Lower leg skin (tissue), 3 donors: ENCODE data around the gene RBMXL3.

Experiments used
- POLR2A ChIP-seq, 2 donors: fragments of 450-650 bp; IDR thresholded peaks; one replicate each; pipeline ENCODE4 v1.6.1; 2016 to 2017; ENCODE audit warnings: antibody characterized with exemption in 2 of 2, mild to moderate bottlenecking in 1 of 2, moderate library complexity in 1 of 2
- TF ChIP-seq, protein P1 (sequence below), 3 donors: fragments of 450-650 bp; IDR thresholded peaks; one replicate each; pipeline ENCODE4 v1.5.1; 2016; ENCODE audit warnings: antibody characterized with exemption in 3 of 3, mild to moderate bottlenecking in 3 of 3, moderate library complexity in 2 of 3

DNA sequence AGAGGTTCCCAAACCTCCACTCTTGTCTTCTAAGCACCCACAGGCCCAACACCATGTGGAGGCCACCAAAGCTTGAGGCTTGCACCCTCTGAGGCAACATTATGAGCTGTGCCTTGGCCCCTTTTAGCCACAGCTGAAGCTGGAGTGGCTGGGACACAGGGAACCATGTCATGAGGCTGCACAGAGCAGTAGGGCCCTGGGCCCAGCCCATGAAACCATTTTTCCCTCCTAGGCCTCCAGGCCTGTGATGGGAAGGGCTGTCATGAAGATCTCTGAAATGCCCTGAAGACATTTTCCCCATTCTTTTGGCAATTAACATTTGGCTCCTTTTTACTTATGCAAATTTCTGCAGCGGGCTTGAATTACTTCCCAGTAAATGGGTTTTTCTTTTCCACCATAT, 14.8 kb downstream of the RBMXL3 start:
- TF ChIP-seq, protein P1, sequence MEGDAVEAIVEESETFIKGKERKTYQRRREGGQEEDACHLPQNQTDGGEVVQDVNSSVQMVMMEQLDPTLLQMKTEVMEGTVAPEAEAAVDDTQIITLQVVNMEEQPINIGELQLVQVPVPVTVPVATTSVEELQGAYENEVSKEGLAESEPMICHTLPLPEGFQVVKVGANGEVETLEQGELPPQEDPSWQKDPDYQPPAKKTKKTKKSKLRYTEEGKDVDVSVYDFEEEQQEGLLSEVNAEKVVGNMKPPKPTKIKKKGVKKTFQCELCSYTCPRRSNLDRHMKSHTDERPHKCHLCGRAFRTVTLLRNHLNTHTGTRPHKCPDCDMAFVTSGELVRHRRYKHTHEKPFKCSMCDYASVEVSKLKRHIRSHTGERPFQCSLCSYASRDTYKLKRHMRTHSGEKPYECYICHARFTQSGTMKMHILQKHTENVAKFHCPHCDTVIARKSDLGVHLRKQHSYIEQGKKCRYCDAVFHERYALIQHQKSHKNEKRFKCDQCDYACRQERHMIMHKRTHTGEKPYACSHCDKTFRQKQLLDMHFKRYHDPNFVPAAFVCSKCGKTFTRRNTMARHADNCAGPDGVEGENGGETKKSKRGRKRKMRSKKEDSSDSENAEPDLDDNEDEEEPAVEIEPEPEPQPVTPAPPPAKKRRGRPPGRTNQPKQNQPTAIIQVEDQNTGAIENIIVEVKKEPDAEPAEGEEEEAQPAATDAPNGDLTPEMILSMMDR (IDR thresholded peaks at IDR 0.05): no peak
- no peak for TF ChIP-seq POLR2A (IDR thresholded peaks at IDR 0.05)
